Nephron progenitor cell (in vitro differentiated cells): ENCODE results near the gene ZNF439.
"Not testable (repeated sequence)": the region's sequence is repeated elsewhere in the genome, so short reads cannot be mapped to it uniquely, and the experiment has no call there.

Experiments
- DNase-seq: peaks from one replicate; pipeline ENCODE4 v3.0.0; 2021
- H3K27ac Mint-ChIP-seq: 2 replicates; pipeline ENCODE4 v1.8.0; 2021; ENCODE audit warnings: mild to moderate bottlenecking, moderate library complexity, mixed read lengths
- H3K27me3 Mint-ChIP-seq: 2 replicates; pipeline ENCODE4 v1.8.0; 2021; ENCODE audit warnings: mild to moderate bottlenecking, low read depth, mixed read lengths; ENCODE audit not compliant: poor library complexity
- H3K36me3 Mint-ChIP-seq: 2 replicates; pipeline ENCODE4 v1.8.0; 2021; ENCODE audit warnings: low read depth, mixed read lengths
- H3K4me1 Mint-ChIP-seq: 2 replicates; pipeline ENCODE4 v1.8.0; 2021; ENCODE audit warnings: mixed read lengths
- H3K4me3 Mint-ChIP-seq: 2 replicates; pipeline ENCODE4 v1.8.0; 2021; ENCODE audit warnings: mild to moderate bottlenecking, moderate library complexity, mixed read lengths
- H3K9me3 Mint-ChIP-seq: 2 replicates; pipeline ENCODE4 v1.8.0; 2021; ENCODE audit warnings: mild to moderate bottlenecking, moderate library complexity, mixed read lengths
- CTCF ChIP-seq: fragments of 200-600 bp; sonication (generic); IDR thresholded peaks from 2 replicates; pipeline ENCODE4 v1.5.0; 2021; ENCODE audit warnings: antibody characterized with exemption

The ZNF439 gene

GRCh38 chr19:11814700-11815035, 33.9 kb upstream of the ZNF439 start:
- no peak overlapping the region for H3K27ac Mint-ChIP-seq
- peaks cover 5% of the 10 kb centered on the region for H3K27me3 Mint-ChIP-seq
- DNase-seq = no peak
- peak overlapping the region; percentile 93 for H3K4me3 Mint-ChIP-seq
- H3K36me3 Mint-ChIP-seq = peaks cover 73% of the 10 kb centered on the region
- peaks cover 15% of the 10 kb centered on the region for H3K4me1 Mint-ChIP-seq
- TF ChIP-seq CTCF = no peak
- H3K9me3 Mint-ChIP-seq = peaks cover 83% of the 10 kb centered on the region

DNA sequence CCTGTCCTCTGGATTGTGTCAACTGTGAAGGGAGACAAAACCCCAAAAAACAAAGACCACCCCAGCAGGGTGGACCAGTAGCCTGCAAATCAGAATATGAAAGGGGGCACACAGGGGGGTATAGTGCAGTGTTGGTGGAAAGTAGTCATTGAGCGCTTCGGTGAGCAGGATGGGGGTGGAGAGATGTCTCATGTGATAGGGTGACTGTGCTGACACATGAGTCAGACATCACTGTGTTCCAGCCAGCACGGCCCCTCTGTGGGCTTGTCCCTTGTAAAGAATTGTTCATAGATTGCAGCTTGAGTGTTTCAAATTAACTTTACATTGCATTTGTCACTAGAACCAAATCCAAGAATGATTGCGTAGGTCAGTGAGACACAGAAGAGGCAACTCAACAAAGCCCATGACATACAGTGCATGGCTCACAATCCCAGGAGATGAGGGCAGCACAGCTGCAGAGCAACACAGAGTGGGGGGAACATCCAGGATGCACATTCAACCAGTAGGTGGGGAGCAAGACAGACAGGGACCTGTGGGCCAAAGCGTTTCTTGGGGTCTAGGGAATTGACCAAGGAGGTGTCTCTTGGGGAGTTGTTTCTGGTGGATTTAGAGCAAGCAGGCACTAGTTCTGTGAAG, 26.9 kb upstream of the ZNF439 start:
- Mint-ChIP-seq H3K4me3 (no peak overlapping the region), H3K9me3 (peaks cover 96% of the 10 kb centered on the region), H3K27ac (no peak overlapping the region), H3K27me3 (no peaks in the 10 kb centered on the region), H3K4me1 (no peaks in the 10 kb centered on the region), H3K36me3 (peaks cover 100% of the 10 kb centered on the region)
- no peak for TF ChIP-seq CTCF
- DNase-seq = no peak

DNA sequence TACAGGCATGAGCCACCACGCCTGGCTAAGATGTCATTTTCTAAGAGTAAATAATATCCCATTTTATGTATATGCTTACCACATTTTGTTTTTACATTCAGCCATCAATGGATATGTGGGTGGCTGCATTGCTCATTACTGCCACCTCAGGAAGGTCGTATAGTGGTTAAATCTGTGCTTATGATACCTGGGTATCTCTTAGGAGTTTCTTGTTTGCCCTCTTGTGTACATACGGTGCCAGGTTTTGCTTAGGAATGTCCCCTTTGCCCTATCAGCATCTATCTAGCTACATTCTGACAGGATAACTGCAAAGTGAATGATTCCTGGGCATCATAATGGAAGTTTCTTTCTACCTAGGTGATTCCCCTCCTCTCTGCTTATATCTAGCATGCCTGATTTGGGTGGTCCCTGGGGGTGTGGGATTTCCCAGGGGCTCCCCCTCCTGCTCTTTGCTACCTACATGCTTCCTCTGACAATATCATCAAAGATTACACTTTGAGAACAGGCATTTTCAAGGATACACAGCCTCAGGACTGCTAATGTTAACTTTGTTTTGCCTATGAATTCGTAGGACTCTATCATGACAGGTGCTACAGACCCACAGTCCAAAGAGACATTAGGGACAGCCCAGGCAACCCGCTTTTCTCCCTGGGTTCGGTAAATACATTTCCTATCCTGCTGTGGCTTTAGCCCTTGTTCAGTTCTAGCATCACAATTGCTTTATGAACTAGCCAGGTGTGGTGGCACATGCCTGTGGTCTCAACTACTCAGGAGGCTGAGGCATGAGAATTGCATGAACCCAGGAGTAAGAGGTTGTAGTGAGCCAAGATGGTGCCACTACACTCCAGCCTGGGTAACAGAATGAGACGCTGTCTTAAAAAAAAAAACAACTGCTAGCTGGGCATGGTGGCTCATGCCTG, 19.3 kb upstream of the ZNF439 start:
- H3K4me1 Mint-ChIP-seq, H3K27ac Mint-ChIP-seq, H3K4me3 Mint-ChIP-seq, H3K27me3 Mint-ChIP-seq, DNase-seq: not testable (repeated sequence)
- Mint-ChIP-seq H3K9me3 (peaks cover 100% of the 10 kb centered on the region), H3K36me3 (peaks cover 100% of the 10 kb centered on the region)

- H3K4me3 Mint-ChIP-seq = no peak overlapping the region
- peaks cover 99% of the 10 kb centered on the region for H3K9me3 Mint-ChIP-seq
- H3K36me3 Mint-ChIP-seq = peaks cover 98% of the 10 kb centered on the region
- H3K4me1 Mint-ChIP-seq = no peaks in the 10 kb centered on the region
- no peak for DNase-seq
- peaks cover 3% of the 10 kb centered on the region for H3K27me3 Mint-ChIP-seq
- TF ChIP-seq CTCF = no peak
- no peak overlapping the region for H3K27ac Mint-ChIP-seq
These were observed 16.1 kb upstream of the ZNF439 start for GRCh38 chr19:11832253-11832912.

DNA sequence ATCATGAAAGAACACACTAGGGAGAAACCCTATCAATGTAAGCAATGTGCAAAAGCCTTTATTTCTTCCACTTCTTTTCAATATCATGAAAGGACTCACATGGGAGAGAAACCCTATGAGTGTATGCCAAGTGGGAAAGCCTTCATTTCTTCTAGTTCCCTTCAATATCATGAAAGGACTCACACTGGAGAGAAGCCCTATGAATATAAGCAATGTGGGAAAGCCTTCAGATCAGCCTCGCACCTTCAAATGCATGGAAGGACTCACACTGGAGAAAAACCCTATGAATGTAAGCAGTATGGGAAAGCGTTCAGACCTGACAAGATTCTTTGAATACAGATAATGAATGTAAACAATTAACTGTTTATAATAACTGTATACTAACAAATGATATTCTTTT, 15.0 kb upstream of the ZNF439 start:
- H3K4me1 Mint-ChIP-seq = no peaks in the 10 kb centered on the region
- peaks cover 87% of the 10 kb centered on the region for H3K36me3 Mint-ChIP-seq
- peaks cover 3% of the 10 kb centered on the region for H3K27me3 Mint-ChIP-seq
- no peak for DNase-seq
- H3K9me3 Mint-ChIP-seq = peaks cover 97% of the 10 kb centered on the region
- no peak for TF ChIP-seq CTCF
- no peak overlapping the region for H3K27ac Mint-ChIP-seq
- H3K4me3 Mint-ChIP-seq = no peak overlapping the region

GRCh38 chr19:11835626-11836066, 12.9 kb upstream of the ZNF439 start:
- not testable (repeated sequence) for H3K27ac Mint-ChIP-seq, H3K27me3 Mint-ChIP-seq, DNase-seq, H3K4me1 Mint-ChIP-seq, H3K4me3 Mint-ChIP-seq
- Mint-ChIP-seq H3K36me3 (peaks cover 66% of the 10 kb centered on the region), H3K9me3 (peaks cover 95% of the 10 kb centered on the region)
